Gastroesophageal sphincter (tissue), 4 donors: ENCODE data around the gene BRINP2. TPM values are rescaled to one million over a fixed set of nuclear protein-coding genes. Genes with fewer than 3 reads are reported as not detected.
A peak's percentile ranks its signal among the peaks of the same experiment; 100 is the strongest.

Source experiments
- ATAC-seq: fragments of 150-250 bp; one replicate; pipeline ENCODE4 v1.9.1; 2016; ENCODE audit warnings: mild to moderate bottlenecking, moderate library complexity
- H3K27ac ChIP-seq, 4 donors: fragments of 200-600 bp; sonication (generic) in 3 of 4; 1 replicate in 3 of 4; 2 replicates in 1 of 4; pipeline ENCODE4 v1.5.1; 2016 to 2019
- H3K27me3 ChIP-seq: fragments of 200-600 bp; sonication (generic); one replicate; pipeline ENCODE4 v1.5.1; 2019
- H3K36me3 ChIP-seq, 2 donors: fragments of 200-600 bp; sonication (generic); one replicate each; pipeline ENCODE4 v1.5.1; 2019; ENCODE audit warnings: control low read depth in 1 of 2
- H3K4me1 ChIP-seq, 3 donors: fragments of 200-600 bp; sonication (generic); 1 replicate in 2 of 3; 2 replicates in 1 of 3; pipeline ENCODE4 v1.5.1; 2016 to 2019; ENCODE audit warnings: control low read depth in 2 of 3
- H3K4me3 ChIP-seq, 2 donors: fragments of 200-600 bp; sonication (generic); one replicate each; pipeline ENCODE4 v1.5.1; 2019; ENCODE audit warnings: mild to moderate bottlenecking in 1 of 2, moderate library complexity in 1 of 2
- H3K9me3 ChIP-seq, 3 donors: fragments of 200-600 bp; sonication (generic); one replicate each; pipeline ENCODE4 v1.5.1; 2017 to 2019; ENCODE audit warnings: control low read depth in 2 of 3
- EP300 ChIP-seq: sonication (generic); formaldehyde crosslinking; IDR thresholded peaks from one replicate; pipeline ENCODE4 v1.6.1; 2017; ENCODE audit warnings: antibody characterized with exemption, mild to moderate bottlenecking
- POLR2A ChIP-seq, 2 donors: fragments of 450-650 bp; IDR thresholded peaks; one replicate each; pipeline ENCODE4 v1.6.1; 2017; ENCODE audit warnings: antibody characterized with exemption in 2 of 2, mild to moderate bottlenecking in 2 of 2, moderate library complexity in 1 of 2
- POLR2AphosphoS5 ChIP-seq: sonication (generic); formaldehyde crosslinking; IDR thresholded peaks from one replicate; pipeline ENCODE4 v1.6.1; 2017; ENCODE audit warnings: antibody characterized with exemption
- WGBS, 2 donors: methylation state at CpG; one replicate each; pipeline ENCODE4 v1.1.5; 2018; ENCODE audit warnings: low coverage in 1 of 2; 5-methylcytosine and 5-hydroxymethylcytosine counted together
- total RNA-seq, 4 donors: library from RNA; depleted of rRNA; stranded (reverse); fragments of >200 nt; gene quantifications; one replicate each; pipeline ENCODE4 v1.1.0, GENCODE V29; 2016
- TF ChIP-seq, protein P1 (sequence below), 4 experiments: fragments of 200-600 bp in 2 of 4; fragments of 450-650 bp in 2 of 4; sonication (generic) in 1 of 4; IDR thresholded peaks; one replicate each; pipeline ENCODE4 v1.5.1; 2017 to 2019; ENCODE audit warnings: antibody characterized with exemption in 4 of 4, mild to moderate bottlenecking in 2 of 4, moderate library complexity in 2 of 4

The BRINP2 gene
- total RNA-seq, 4 donors from 2014 or later = 0.62 to 3.3 (median 1.2) TPM; not detected in 1

GRCh38 chr1:177165069-177165439, 5.7 kb upstream of the BRINP2 start:
- peaks cover 69% of the 10 kb centered on the region for H3K27me3 ChIP-seq
- H3K4me1 ChIP-seq = peaks cover 0 to 13% (median 9%) of the 10 kb centered on the region in 3 donors
- ATAC-seq = no peak
- H3K36me3 ChIP-seq = no peaks in the 10 kb centered on the region
- peak overlapping the region; percentile 25 to 52 for H3K4me3 ChIP-seq
- WGBS, 2 donors = 5% methylated on average over 9 of the region's 9 CpGs; no CpG with 5 or more reads in 1 of the 2 donors
- TF ChIP-seq, protein P1, sequence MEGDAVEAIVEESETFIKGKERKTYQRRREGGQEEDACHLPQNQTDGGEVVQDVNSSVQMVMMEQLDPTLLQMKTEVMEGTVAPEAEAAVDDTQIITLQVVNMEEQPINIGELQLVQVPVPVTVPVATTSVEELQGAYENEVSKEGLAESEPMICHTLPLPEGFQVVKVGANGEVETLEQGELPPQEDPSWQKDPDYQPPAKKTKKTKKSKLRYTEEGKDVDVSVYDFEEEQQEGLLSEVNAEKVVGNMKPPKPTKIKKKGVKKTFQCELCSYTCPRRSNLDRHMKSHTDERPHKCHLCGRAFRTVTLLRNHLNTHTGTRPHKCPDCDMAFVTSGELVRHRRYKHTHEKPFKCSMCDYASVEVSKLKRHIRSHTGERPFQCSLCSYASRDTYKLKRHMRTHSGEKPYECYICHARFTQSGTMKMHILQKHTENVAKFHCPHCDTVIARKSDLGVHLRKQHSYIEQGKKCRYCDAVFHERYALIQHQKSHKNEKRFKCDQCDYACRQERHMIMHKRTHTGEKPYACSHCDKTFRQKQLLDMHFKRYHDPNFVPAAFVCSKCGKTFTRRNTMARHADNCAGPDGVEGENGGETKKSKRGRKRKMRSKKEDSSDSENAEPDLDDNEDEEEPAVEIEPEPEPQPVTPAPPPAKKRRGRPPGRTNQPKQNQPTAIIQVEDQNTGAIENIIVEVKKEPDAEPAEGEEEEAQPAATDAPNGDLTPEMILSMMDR (IDR thresholded peaks at IDR 0.05) = no peak
- no peak for TF ChIP-seq POLR2A (IDR thresholded peaks at IDR 0.05)
- no peak for TF ChIP-seq POLR2AphosphoS5
- TF ChIP-seq EP300 = no peak
- H3K27ac ChIP-seq = no peak overlapping the region
- no peaks in the 10 kb centered on the region for H3K9me3 ChIP-seq

DNA sequence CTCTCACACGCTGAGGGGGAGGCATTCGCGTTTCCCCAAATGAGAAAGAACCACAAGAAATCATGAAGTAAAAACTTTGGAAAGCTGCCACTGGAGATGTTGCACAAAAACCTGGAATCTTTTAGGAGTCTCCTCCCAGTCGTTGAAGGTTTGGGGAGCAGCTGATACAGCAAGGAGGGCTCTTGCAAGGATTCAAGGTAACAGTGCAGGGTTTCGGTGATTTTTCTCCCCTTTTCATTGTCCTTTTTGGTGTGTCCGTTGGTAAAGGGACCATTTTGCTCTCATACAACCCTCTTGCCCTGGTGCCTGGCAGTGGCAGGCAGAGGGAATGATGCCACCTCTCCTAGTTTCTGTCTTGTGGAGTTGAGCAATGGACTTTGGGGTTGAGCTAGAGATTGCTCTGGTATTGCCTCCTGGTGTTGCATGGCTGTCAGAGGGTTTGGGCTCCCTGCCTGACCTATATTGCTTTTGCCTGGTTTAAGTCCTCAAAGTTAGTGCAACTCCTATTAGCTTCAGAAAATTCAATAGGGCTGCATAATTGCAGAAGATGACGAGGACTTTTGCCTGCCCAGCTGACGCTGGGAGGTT, 872 bp downstream of the BRINP2 start:
- Histone ChIP-seq H3K4me1 (peaks cover 0 to 14% (median 5%) of the 10 kb centered on the region in 3 donors), H3K27ac (no peak overlapping the region), H3K27me3 (peaks cover 81% of the 10 kb centered on the region), H3K4me3 (peak overlapping the region in 1 of 2 donors; percentile 49), H3K9me3 (no peaks in the 10 kb centered on the region), H3K36me3 (no peaks in the 10 kb centered on the region)
- TF ChIP-seq POLR2AphosphoS5 (no peak), POLR2A (IDR thresholded peaks at IDR 0.05) (no peak), EP300 (no peak)
- TF ChIP-seq, protein P1 (IDR thresholded peaks at IDR 0.05) = no peak
- 15 to 40% methylated on average over 1 to 8 of the region's 8 CpGs for WGBS, 2 donors
- no peak for ATAC-seq

GRCh38 chr1:177172272-177172671, 1.5 kb downstream of the BRINP2 start:
- H3K36me3 ChIP-seq = no peaks in the 10 kb centered on the region
- TF ChIP-seq POLR2AphosphoS5 (no peak), EP300 (no peak)
- ATAC-seq = no peak
- H3K4me3 ChIP-seq = no peak overlapping the region
- H3K27ac ChIP-seq = no peak overlapping the region
- no peaks in the 10 kb centered on the region for H3K9me3 ChIP-seq
- WGBS, 2 donors = 80% methylated on average over 2 of the region's 3 CpGs; no CpG with 5 or more reads in 1 of the 2 donors
- H3K27me3 ChIP-seq = peaks cover 76% of the 10 kb centered on the region
- peaks cover 0 to 14% (median 5%) of the 10 kb centered on the region in 3 donors for H3K4me1 ChIP-seq

- Histone ChIP-seq H3K36me3 (no peaks in the 10 kb centered on the region), H3K27ac (no peak overlapping the region), H3K9me3 (no peaks in the 10 kb centered on the region), H3K27me3 (peaks cover 70% of the 10 kb centered on the region), H3K4me1 (peaks cover 0 to 14% (median 5%) of the 10 kb centered on the region in 3 donors), H3K4me3 (no peak overlapping the region)
- TF ChIP-seq POLR2A (IDR thresholded peaks at IDR 0.05) (no peak), POLR2AphosphoS5 (no peak), EP300 (no peak)
- TF ChIP-seq, protein P1 (IDR thresholded peaks at IDR 0.05) = no peak
- no peak for ATAC-seq
- WGBS, 2 donors = 83 to 100% methylated on average over 1 to 2 of the region's 3 CpGs
Observed at GRCh38 chr1:177172866-177173265, 2.1 kb downstream of the BRINP2 start.

GRCh38 chr1:177173976-177174375, 3.2 kb downstream of the BRINP2 start:
- Histone ChIP-seq H3K36me3 (no peaks in the 10 kb centered on the region), H3K4me1 (peaks cover 0 to 14% (median 5%) of the 10 kb centered on the region in 3 donors), H3K9me3 (no peaks in the 10 kb centered on the region), H3K4me3 (no peak overlapping the region), H3K27me3 (peaks cover 64% of the 10 kb centered on the region), H3K27ac (no peak overlapping the region)
- ATAC-seq = no peak
- 60 to 71% methylated on average over 1 to 2 of the region's 2 CpGs for WGBS, 2 donors
- TF ChIP-seq, protein P1 (IDR thresholded peaks at IDR 0.05) = no peak
